GM21723 (cell line): ENCODE results near the gene TTYH3.

Experiments
- ATAC-seq: cut with Tn5 transposase; IDR thresholded peaks from one replicate; pipeline ENCODE4 v1.9.1; 2021; ENCODE audit warnings: mild to moderate bottlenecking, moderate library complexity; ENCODE audit not compliant: unreplicated experiment

The TTYH3 gene

GRCh38 chr7:2614631-2615330 lies 17.0 kb upstream of the TTYH3 start:
- ATAC-seq = no peak

DNA sequence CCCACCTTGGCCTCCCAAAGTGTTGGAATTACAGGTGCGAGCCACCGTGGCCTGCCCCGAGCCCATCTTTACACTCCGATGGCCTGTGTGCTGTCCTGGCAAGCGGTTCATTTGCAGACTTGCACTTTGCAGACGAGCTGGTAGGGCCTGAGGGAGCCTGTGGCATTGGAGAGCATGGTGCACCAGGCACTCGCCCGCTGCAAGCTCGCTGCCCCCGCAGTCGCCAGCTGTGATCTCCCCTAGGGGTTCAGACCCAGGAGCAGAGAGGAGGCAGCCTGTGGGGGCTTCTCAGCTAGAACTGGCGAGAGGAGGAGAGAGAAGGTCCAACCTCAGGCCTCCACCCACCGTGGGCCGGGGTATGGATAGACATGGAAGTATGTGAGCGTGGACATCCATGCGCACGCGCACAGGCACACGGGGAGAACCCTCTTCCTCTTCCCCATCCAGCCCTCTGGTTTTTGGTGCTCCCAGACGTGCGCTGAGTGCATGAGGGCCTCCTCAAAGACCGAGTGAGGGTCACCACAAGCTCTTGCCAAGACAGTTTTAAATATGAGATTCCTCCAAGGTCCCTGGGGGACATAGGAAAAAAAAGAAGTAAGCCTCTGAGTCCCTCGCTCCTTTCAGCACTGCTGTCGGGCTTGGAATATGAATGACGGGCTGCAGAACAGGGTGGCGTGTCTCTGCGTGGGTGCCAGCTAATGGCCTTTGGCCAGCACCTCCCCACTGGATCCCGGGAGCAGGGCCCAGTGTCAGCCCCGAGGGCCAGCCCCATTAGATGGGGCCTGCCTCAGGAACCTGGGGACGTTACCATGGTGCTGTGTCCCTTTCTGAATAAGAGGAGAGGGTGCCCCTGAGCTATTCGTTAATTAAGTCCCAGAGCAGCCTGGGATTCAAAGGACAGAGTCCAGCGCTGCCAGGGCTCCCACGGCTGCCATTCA lies 15.1 kb upstream of the TTYH3 start:
- ATAC-seq = no peak

DNA sequence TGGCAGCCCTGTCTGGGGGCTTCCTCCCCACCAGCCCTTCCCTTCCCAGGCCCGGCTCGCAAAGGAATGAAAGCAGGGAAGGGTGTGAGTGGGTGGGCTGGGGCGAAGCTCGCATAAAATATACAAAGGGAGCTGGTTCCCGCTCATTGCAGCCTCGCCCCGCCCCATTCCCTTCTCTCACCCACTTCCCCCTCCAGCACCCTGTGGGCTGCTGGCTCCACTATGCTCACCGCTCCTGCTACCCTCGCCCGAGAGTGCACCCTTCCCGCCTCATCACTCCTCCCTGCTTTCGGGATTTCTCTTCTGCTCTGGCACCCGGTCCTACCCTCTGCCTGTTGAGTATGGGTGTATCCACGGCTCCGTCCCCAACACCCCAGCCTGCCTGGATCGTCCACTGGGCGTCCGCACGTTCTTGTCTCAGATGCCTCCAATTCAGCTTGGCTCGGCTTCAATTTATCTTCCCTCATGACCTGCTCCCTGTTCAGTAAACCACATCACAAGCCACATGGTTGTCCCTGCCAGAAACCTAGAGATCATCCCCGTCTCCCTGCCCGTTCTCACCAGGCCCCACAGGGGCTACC lies 14.4 kb upstream of the TTYH3 start:
- ATAC-seq = no peak

- ATAC-seq = no peak
Observed at GRCh38 chr7:2619116-2619515, 12.7 kb upstream of the TTYH3 start.

GRCh38 chr7:2621061-2621828 lies 10.5 kb upstream of the TTYH3 start:
- no peak for ATAC-seq

DNA sequence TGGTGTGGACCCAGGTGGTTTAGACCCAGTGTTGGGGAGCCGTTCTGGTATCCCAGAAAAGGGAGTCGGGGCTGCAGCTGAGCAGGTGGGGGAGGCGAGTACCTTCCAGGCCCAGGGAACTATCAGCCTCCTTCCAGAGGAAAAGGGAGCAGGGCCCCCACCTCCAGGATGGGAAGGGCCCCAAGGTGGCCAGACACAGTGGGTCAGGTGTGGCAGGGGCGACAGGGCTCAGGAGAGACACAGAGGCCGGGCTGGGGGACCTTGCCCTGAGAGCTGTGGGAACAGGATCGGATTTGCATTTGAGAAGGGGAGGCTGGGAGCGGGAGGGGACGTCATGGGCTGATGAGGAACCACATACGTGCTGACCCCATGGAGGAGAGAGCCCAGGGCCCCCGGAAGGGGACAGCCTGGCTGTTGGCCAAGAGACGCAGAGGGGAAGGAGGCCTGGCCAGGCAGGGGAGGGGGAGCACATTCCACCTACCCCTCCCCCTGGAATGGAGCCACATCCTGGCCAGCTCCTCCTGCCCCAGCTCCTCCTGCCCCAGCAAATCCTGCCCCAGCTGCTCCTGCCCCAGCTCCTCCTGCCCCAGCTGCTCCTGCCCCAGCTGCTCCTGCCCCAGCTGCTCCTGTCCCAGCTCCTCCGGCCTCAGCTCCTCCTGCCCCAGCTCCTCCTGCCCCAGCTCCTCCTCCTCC lies 9.7 kb upstream of the TTYH3 start:
- no peak for ATAC-seq

- ATAC-seq = no peak
Observed at GRCh38 chr7:2622869-2623697, 8.7 kb upstream of the TTYH3 start.

DNA sequence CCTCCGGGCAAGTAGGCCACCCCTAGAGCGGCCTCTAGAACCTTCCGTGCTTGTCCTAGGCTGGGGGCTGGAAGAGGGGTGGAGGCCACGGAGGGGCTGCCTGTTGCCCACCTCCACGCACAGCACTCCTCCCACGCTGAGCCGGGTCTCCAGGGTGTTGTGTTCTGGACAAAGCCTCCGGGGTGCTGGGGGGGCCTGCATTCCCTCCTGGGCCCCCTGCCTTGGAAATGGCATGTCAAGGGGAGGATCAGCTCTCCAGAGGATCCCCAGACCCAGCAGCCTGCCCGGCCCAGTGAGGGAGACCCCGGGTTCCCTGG lies 8.1 kb upstream of the TTYH3 start:
- no peak for ATAC-seq

GRCh38 chr7:2624293-2624886 lies 7.4 kb upstream of the TTYH3 start:
- no peak for ATAC-seq

DNA sequence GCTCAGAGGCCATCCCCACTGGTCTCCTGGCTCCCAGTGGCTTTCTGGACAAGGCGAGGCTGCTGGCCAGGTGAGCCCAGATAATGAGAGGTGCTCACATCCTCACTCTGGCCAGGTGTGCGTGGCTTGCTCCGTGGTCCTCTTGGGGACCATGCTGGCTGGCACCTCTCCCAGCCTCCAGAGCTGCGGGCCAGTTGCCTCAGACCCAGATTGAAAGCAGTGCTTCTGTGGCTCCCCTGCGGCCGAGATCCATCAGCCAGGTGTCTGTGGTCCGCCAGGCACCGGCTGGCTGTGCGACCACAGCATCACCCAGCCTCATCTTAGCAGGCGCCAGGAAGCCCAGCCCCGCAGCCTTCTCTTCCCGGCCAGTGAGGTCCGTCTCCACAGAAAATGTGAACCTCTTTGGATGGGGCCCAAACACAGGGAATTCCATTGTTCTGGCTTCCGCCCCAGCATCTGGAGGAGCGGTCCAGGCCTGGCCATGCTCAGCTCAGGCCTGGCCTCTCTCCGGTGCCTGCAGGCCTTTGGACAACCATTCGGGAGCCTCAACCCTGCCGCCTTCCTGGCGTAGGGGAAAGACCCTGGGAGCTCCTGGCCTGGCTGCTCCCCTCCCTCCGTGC lies 5.2 kb upstream of the TTYH3 start:
- no peak for ATAC-seq

DNA sequence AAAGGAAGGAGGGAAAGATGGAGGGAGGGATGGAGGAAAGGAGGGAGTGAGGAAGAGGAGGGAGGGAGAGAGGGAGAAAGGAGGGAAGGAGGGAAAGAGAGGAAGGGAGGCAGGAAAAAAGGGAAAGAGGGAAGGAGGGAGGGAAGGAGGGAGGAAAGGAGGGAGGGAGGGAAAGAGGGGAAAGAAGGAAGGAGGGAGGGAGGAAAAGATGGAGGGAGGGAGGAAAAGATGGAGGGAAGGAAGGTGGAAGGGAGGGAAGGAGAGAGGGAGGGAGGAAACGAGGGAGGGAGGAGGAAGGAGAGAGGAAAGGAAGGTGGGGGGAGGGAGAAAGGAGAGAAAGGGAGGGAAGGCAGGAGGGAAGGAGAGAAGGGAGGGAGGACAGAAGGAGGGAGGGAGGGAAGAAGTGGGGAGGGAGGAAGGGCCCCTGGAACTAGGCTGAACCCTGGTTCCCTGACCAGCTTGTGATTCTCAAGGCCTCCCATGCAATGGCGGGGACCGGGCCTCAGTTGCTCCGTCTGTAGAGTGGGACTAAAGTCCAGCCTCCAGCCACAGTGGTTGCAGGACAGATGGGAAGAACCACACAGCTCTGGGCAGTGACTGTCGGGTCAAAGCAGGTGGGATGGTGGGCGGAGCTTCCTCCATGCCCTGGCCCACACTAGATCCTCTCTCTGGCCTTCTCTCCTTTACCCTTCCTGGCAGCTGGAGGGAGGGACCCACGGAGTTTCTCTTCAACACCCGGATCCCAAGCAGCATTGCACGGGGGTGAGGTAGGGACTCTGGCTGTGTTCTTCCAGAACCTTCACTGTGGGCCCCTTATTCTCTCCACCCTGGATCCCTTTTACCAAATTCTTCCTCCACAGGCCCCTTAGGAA lies 4.3 kb upstream of the TTYH3 start:
- ATAC-seq = no peak

DNA sequence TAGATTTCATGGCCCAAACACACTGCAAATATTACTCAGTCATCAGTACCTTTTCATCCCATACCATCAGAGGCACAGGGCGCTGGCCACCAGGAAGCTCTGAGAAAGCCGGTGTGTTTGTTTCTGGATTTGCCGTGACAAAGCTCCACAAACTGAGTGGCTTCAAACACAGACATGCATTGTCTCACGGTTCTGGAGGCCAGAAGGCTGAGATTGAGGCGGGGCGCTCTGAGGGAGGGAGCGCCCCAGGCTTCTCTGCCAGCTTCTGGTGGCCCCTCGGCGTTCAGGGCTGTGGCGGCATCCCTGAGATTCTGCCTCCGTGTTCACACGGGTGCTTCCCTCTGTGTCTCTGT lies 3.7 kb upstream of the TTYH3 start:
- no peak for ATAC-seq

GRCh38 chr7:2628891-2629290 lies 2.9 kb upstream of the TTYH3 start:
- no peak for ATAC-seq

- ATAC-seq = no peak
Observed at GRCh38 chr7:2629746-2630681, 1.8 kb upstream of the TTYH3 start.

DNA sequence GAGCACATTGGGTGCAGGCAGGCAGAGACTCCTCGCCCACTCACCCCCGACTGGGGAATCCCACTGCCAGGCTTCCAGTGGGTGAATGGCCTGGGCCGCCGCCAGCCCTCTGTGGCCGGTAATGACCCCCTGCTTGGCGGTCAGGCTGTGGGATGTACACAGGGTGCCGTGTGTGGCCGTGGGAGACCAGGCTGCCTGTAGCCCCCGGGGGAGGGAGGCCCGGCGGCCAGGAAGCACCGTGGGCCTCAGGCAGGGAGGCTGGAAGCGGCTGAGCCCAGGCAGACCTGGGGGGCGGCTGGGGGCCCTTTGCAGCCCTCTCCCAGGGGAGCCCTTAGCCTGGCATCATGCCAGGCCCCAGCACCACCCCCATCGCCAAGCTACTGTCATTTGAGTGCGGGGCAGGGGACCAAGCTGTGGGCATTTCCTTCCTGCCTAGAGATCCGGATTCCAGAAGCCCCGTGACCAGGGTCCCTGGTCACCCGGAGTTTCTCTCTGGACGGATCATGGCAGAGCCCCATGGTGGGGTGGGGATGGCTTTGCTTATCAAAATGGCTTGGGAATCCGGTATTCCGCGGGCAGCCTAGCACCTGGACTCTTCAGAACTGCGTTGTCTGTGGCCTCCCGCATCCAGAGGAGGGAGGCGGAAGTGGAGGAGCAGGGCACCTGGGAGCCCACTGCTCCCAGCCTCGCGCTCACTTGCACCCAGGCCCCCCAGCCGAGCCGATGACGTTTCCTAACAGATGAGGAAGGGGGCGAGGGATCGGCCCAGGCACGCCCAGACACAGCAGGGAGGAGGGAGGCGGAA lies 1.1 kb downstream of the TTYH3 start:
- peak; percentile 27 for ATAC-seq
